ENCODE measurements around the gene TST. TPM values are rescaled to one million over a fixed set of nuclear protein-coding genes. Genes with fewer than 3 reads are reported as not detected.

TST gene
- total and polyA plus RNA-seq, 9 of the 15 experiments (the other 6 are each of a cell fraction or from before 2014, with no cell fraction given), result 1.4 to 26.9 (median 12.4) TPM

GRCh38 chr22:36977947-36978660 lies 41.1 kb downstream of the TST start (continued):
- no peak for TF ChIP-seq ARHGAP35 (IDR thresholded peaks at IDR 0.05; ENCODE audit: partially characterized antibody)
- TF ChIP-seq ZNF239 (CRISPR knock-in tag; IDR thresholded peaks at IDR 0.05), result no peak
- TF ChIP-seq SNIP1 (IDR thresholded peaks at IDR 0.05; ENCODE audit: low read depth), result no peak
- TF ChIP-seq GABPB1 (CRISPR knock-in tag; IDR thresholded peaks at IDR 0.05), result peak; percentile 75; the same call in 1 of the 2 replicates
- no peak for TF ChIP-seq RFX7 (CRISPR knock-in tag; IDR thresholded peaks at IDR 0.05)
- TF ChIP-seq, protein P1, sequence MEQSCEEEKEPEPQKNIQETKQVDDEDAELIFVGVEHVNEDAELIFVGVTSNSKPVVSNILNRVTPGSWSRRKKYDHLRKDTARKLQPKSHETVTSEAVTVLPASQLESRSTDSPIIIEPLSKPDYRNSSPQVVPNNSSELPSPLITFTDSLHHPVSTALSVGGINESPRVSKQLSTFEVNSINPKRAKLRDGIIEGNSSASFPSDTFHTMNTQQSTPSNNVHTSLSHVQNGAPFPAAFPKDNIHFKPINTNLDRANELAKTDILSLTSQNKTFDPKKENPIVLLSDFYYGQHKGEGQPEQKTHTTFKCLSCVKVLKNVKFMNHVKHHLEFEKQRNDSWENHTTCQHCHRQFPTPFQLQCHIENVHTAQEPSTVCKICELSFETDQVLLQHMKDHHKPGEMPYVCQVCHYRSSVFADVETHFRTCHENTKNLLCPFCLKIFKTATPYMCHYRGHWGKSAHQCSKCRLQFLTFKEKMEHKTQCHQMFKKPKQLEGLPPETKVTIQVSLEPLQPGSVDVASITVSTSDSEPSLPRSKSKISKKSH (CRISPR knock-in tag; IDR thresholded peaks at IDR 0.05), result no peak
- no peak for TF ChIP-seq BACH1 (tag; IDR thresholded peaks at IDR 0.05)
- TF ChIP-seq ZNF407 (IDR thresholded peaks at IDR 0.05; ENCODE audit: low read depth), result no peak
- 0 out of 2 replicates have a peak, but pooled peaks have one; percentile 14 for TF ChIP-seq FOSL1 (tag; conservative IDR thresholded peaks at IDR 0.05)
- no peak for TF ChIP-seq SNRNP70 (optimal IDR thresholded peaks at IDR 0.05; ENCODE audit: low read depth, low read length)
- no peak for TF ChIP-seq ZNF12 (CRISPR knock-in tag; IDR thresholded peaks at IDR 0.05)
- no peak for TF ChIP-seq CHD2 (IDR thresholded peaks at IDR 0.05; ENCODE audit: low read depth, low read length)
- TF ChIP-seq TOE1 (IDR thresholded peaks at IDR 0.05; ENCODE audit: borderline replicate concordance), result no peak
- no peak for TF ChIP-seq TOE1 (CRISPR knock-in tag; IDR thresholded peaks at IDR 0.05; ENCODE audit: borderline replicate concordance, low read depth)
- no peak for TF ChIP-seq MCM5 (IDR thresholded peaks at IDR 0.05; ENCODE audit: low read depth)

All from K562 (cell line).